WTC11 (cell line): ENCODE results near the gene MYLK4. TPM values are rescaled to one million over a fixed set of nuclear protein-coding genes. Genes with fewer than 3 reads are reported as not detected.

ENCODE experiments used
- ATAC-seq: fragments of 200-7000 bp; cut with Tn5 transposase; 2 replicates; pipeline ENCODE4 v1.10.0; 2021; ENCODE audit warnings: mild to moderate bottlenecking, moderate library complexity
- CTCF ChIA-PET: fragments of 300-600 bp; sonication (Branson Sonifier 250); formaldehyde crosslinking; loops from one replicate; lab custom pipeline; 2021; ENCODE audit warnings: antibody characterized with exemption; lab: Charles Lee
- POLR2A ChIA-PET: fragments of 350-600 bp; sonication (Branson Sonifier 250); formaldehyde crosslinking; loops from one replicate; lab custom pipeline; 2021; ENCODE audit warnings: antibody characterized with exemption; lab: Charles Lee
- DNase-seq: peaks from one replicate; pipeline ENCODE4 v3.0.0; 2021; ENCODE audit warnings: low spot score
- H3K27ac Mint-ChIP-seq: 2 replicates; pipeline ENCODE4 v1.8.0; 2021; ENCODE audit warnings: mixed read lengths
- H3K27me3 Mint-ChIP-seq: 2 replicates; pipeline ENCODE4 v1.8.0; 2021; ENCODE audit warnings: low read depth, mild to moderate bottlenecking, moderate library complexity, mixed read lengths
- H3K36me3 Mint-ChIP-seq: 2 replicates; pipeline ENCODE4 v1.8.0; 2021; ENCODE audit warnings: mixed read lengths
- H3K4me1 Mint-ChIP-seq: 2 replicates; pipeline ENCODE4 v1.8.0; 2022; ENCODE audit warnings: mixed read lengths
- H3K4me3 Mint-ChIP-seq: 2 replicates; pipeline ENCODE4 v1.8.0; 2021; ENCODE audit warnings: mild to moderate bottlenecking, moderate library complexity, mixed read lengths
- H3K9me3 Mint-ChIP-seq: 2 replicates; pipeline ENCODE4 v1.8.0; 2021; ENCODE audit warnings: mixed read lengths
- FOXP1 ChIP-seq: sonication (generic); formaldehyde crosslinking; IDR thresholded peaks from 2 replicates; pipeline ENCODE4 v1.8.0; 2022; ENCODE audit warnings: missing genetic modification reagents, mild to moderate bottlenecking, moderate library complexity, borderline replicate concordance
- MYBL2 ChIP-seq: sonication (generic); formaldehyde crosslinking; IDR thresholded peaks from 2 replicates; pipeline ENCODE4 v1.8.1; 2023; ENCODE audit warnings: mild to moderate bottlenecking, moderate library complexity, missing genetic modification reagents
- ZNF671 ChIP-seq: fragments of 250-450 bp; sonication (Bioruptor Pico); IDR thresholded peaks from 2 replicates; pipeline ENCODE4 v1.8.0; 2021; ENCODE audit warnings: mild to moderate bottlenecking
- total RNA-seq: library from RNA; stranded (reverse); gene quantifications from 3 replicates; pipeline ENCODE4 v1.2.3, GENCODE V29; 2021
- TF ChIP-seq, protein P1 (sequence below): sonication (generic); formaldehyde crosslinking; IDR thresholded peaks from 2 replicates; pipeline ENCODE4 v1.8.1; 2023; ENCODE audit warnings: mild to moderate bottlenecking, missing genetic modification reagents, moderate library complexity
- TF ChIP-seq, protein P2 (sequence below): sonication (generic); formaldehyde crosslinking; IDR thresholded peaks from 2 replicates; pipeline ENCODE4 v1.8.0; 2022; ENCODE audit warnings: mild to moderate bottlenecking, missing genetic modification reagents
- TF ChIP-seq, protein P3 (sequence below): sonication (generic); formaldehyde crosslinking; IDR thresholded peaks from 2 replicates; pipeline ENCODE4 v1.8.1; 2022; ENCODE audit warnings: missing genetic modification reagents, borderline replicate concordance
- TF ChIP-seq, protein P4 (sequence below): sonication (generic); formaldehyde crosslinking; IDR thresholded peaks from 2 replicates; pipeline ENCODE4 v1.8.1; 2022; ENCODE audit warnings: mild to moderate bottlenecking, missing genetic modification reagents, moderate library complexity, borderline replicate concordance
- TF ChIP-seq, protein P5 (sequence below): sonication (generic); formaldehyde crosslinking; IDR thresholded peaks from 2 replicates; pipeline ENCODE4 v1.8.1; 2023; ENCODE audit warnings: mild to moderate bottlenecking, missing genetic modification reagents, moderate library complexity
- TF ChIP-seq, protein P6 (sequence below): fragments of 250-450 bp; sonication (Bioruptor Pico); conservative IDR thresholded peaks from 2 replicates; pipeline ENCODE4 v1.9.0; 2021; ENCODE audit warnings: mild to moderate bottlenecking
- TF ChIP-seq, protein P7 (sequence below): fragments of 250-450 bp; sonication (Bioruptor Pico); IDR thresholded peaks from 2 replicates; pipeline ENCODE4 v1.9.0; 2021; ENCODE audit warnings: mild to moderate bottlenecking
- TF ChIP-seq, protein P8 (sequence below): fragments of 250-450 bp; sonication (Bioruptor Pico); IDR thresholded peaks from 2 replicates; pipeline ENCODE4 v1.8.0; 2021; ENCODE audit warnings: mild to moderate bottlenecking
- TF ChIP-seq, protein P9 (sequence below): sonication (generic); formaldehyde crosslinking; IDR thresholded peaks from 2 replicates; pipeline ENCODE4 v1.8.0; 2022; ENCODE audit warnings: missing genetic modification reagents

The MYLK4 gene
- total RNA-seq, 1 experiment from 2014 or later, result 0.13 TPM

DNA sequence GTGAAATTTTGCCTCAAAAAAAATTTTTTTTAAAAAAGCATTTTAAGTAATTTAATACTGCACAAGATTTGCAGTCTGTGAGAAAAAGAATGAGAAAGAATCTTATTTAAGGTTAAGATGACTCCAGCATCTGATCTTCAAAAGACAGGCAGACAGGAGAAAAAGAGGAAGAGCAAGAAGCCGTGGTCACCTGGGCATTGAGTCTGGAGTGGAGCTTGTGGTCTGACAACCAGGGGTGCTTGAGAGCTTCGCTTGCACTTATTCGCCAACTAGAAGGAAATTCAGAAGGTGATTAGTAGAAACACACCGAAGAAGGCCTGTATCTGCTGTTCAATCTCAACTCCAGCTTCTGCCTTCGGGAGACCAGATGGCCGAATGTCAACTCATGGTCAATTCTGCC is 75.9 kb downstream of the MYLK4 start (continued):
- TF ChIP-seq, protein P1, sequence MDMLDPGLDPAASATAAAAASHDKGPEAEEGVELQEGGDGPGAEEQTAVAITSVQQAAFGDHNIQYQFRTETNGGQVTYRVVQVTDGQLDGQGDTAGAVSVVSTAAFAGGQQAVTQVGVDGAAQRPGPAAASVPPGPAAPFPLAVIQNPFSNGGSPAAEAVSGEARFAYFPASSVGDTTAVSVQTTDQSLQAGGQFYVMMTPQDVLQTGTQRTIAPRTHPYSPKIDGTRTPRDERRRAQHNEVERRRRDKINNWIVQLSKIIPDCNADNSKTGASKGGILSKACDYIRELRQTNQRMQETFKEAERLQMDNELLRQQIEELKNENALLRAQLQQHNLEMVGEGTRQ (CRISPR knock-in tag), result no peak
- TF ChIP-seq, protein P2, sequence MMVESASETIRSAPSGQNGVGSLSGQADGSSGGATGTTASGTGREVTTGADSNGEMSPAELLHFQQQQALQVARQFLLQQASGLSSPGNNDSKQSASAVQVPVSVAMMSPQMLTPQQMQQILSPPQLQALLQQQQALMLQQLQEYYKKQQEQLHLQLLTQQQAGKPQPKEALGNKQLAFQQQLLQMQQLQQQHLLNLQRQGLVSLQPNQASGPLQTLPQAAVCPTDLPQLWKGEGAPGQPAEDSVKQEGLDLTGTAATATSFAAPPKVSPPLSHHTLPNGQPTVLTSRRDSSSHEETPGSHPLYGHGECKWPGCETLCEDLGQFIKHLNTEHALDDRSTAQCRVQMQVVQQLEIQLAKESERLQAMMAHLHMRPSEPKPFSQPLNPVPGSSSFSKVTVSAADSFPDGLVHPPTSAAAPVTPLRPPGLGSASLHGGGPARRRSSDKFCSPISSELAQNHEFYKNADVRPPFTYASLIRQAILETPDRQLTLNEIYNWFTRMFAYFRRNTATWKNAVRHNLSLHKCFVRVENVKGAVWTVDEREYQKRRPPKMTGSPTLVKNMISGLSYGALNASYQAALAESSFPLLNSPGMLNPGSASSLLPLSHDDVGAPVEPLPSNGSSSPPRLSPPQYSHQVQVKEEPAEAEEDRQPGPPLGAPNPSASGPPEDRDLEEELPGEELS, result no peak
- TF ChIP-seq, protein P3, sequence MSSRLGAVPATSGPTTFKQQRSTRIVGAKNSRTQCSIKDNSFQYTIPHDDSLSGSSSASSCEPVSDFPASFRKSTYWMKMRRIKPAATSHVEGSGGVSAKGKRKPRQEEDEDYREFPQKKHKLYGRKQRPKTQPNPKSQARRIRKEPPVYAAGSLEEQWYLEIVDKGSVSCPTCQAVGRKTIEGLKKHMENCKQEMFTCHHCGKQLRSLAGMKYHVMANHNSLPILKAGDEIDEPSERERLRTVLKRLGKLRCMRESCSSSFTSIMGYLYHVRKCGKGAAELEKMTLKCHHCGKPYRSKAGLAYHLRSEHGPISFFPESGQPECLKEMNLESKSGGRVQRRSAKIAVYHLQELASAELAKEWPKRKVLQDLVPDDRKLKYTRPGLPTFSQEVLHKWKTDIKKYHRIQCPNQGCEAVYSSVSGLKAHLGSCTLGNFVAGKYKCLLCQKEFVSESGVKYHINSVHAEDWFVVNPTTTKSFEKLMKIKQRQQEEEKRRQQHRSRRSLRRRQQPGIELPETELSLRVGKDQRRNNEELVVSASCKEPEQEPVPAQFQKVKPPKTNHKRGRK (CRISPR knock-in tag), result no peak
- TF ChIP-seq FOXP1 (CRISPR knock-in tag) (no peak), MYBL2 (CRISPR knock-in tag) (no peak)
- TF ChIP-seq, protein P4, sequence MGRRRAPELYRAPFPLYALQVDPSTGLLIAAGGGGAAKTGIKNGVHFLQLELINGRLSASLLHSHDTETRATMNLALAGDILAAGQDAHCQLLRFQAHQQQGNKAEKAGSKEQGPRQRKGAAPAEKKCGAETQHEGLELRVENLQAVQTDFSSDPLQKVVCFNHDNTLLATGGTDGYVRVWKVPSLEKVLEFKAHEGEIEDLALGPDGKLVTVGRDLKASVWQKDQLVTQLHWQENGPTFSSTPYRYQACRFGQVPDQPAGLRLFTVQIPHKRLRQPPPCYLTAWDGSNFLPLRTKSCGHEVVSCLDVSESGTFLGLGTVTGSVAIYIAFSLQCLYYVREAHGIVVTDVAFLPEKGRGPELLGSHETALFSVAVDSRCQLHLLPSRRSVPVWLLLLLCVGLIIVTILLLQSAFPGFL, result no peak
- TF ChIP-seq, protein P5, sequence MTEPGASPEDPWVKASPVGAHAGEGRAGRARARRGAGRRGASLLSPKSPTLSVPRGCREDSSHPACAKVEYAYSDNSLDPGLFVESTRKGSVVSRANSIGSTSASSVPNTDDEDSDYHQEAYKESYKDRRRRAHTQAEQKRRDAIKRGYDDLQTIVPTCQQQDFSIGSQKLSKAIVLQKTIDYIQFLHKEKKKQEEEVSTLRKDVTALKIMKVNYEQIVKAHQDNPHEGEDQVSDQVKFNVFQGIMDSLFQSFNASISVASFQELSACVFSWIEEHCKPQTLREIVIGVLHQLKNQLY (CRISPR knock-in tag), result no peak

DNA sequence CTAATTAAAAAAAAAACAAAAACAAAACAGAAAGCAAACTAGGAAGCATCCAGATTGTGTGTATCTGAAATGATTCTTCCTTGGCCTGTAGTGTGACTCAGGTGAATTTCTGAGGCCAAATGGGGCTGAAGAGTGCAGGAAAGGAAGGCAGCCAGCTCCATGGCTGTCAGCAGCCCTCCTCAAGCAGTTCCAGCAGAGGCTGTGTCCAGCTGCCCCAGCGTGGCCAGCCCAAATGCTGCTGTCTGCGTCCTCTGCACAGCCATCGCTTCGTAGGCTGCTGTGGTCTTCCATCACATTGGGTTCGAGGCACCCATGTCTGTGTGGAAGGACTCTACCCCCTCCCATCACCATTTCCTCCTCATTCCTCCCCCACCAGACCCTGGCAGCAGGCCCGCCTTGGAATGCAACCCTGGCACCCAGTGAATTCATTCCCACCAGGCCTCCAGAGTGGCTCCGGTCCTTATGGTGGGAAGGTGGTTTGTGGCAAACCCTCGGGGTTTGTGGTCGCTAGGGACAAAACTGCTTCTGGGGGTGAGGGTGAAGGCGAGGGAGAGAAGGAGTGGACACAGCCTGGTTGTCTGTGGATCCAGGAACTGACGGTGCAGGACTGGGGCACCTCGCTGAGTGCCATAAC is 81.5 kb downstream of the MYLK4 start:
- CTCF ChIA-PET, result interaction anchor here (0.9 kb wide), 1 partner anchor 35 kb away, joined by 4 read pairs; no protein-coding TSS in a partner anchor
- DNase-seq (no peak), ATAC-seq (no peak)
- POLR2A ChIA-PET, result no interaction called here
- TF ChIP-seq, protein P6, sequence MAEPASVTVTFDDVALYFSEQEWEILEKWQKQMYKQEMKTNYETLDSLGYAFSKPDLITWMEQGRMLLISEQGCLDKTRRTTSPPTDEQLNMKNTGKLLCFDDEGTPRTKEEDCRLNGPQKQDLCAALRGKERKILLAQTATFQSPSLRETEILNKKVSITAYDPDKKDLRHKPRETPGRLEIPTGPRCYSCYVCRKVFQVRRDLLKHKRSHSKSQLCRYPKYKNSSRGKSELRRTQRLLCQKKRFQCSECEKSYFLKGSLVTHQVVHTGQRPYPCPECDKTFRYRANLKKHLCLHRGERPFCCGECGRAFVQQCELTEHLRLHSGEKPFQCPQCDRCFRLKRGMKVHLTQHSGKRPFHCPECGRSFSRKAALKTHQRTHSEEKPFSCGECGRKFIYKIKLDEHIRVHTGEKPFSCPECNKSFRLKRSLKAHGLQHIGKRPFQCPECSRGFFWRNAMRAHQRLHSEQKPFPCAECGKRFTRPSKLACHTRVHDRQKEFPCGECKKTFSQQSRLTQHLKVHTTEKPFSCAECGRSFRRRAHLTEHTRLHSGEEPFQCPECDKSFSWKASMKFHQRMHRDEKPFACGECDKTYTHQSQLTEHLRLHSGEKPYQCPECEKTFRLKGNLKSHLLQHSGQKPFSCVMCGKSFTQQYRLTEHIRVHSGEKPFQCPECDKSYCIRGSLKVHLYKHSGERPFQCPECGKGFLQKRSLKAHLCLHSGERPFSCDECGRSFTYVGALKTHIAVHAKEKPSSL (CRISPR knock-in tag), result no peak
- TF ChIP-seq, protein P2, result no peak
- TF ChIP-seq, protein P7, sequence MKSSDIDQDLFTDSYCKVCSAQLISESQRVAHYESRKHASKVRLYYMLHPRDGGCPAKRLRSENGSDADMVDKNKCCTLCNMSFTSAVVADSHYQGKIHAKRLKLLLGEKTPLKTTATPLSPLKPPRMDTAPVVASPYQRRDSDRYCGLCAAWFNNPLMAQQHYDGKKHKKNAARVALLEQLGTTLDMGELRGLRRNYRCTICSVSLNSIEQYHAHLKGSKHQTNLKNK (CRISPR knock-in tag), result no peak
- TF ChIP-seq, protein P8, sequence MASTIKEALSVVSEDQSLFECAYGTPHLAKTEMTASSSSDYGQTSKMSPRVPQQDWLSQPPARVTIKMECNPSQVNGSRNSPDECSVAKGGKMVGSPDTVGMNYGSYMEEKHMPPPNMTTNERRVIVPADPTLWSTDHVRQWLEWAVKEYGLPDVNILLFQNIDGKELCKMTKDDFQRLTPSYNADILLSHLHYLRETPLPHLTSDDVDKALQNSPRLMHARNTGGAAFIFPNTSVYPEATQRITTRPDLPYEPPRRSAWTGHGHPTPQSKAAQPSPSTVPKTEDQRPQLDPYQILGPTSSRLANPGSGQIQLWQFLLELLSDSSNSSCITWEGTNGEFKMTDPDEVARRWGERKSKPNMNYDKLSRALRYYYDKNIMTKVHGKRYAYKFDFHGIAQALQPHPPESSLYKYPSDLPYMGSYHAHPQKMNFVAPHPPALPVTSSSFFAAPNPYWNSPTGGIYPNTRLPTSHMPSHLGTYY (CRISPR knock-in tag), result no peak
- TF ChIP-seq, protein P9, sequence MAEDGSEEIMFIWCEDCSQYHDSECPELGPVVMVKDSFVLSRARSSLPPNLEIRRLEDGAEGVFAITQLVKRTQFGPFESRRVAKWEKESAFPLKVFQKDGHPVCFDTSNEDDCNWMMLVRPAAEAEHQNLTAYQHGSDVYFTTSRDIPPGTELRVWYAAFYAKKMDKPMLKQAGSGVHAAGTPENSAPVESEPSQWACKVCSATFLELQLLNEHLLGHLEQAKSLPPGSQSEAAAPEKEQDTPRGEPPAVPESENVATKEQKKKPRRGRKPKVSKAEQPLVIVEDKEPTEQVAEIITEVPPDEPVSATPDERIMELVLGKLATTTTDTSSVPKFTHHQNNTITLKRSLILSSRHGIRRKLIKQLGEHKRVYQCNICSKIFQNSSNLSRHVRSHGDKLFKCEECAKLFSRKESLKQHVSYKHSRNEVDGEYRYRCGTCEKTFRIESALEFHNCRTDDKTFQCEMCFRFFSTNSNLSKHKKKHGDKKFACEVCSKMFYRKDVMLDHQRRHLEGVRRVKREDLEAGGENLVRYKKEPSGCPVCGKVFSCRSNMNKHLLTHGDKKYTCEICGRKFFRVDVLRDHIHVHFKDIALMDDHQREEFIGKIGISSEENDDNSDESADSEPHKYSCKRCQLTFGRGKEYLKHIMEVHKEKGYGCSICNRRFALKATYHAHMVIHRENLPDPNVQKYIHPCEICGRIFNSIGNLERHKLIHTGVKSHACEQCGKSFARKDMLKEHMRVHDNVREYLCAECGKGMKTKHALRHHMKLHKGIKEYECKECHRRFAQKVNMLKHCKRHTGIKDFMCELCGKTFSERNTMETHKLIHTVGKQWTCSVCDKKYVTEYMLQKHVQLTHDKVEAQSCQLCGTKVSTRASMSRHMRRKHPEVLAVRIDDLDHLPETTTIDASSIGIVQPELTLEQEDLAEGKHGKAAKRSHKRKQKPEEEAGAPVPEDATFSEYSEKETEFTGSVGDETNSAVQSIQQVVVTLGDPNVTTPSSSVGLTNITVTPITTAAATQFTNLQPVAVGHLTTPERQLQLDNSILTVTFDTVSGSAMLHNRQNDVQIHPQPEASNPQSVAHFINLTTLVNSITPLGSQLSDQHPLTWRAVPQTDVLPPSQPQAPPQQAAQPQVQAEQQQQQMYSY (CRISPR knock-in tag), result no peak
- no peak for TF ChIP-seq ZNF671 (CRISPR knock-in tag)
- no peaks in the 10 kb centered on the region for H3K27me3 Mint-ChIP-seq
- H3K4me1 Mint-ChIP-seq, result peaks cover 28% of the 10 kb centered on the region
- no peak overlapping the region for H3K27ac Mint-ChIP-seq
- no peak overlapping the region for H3K4me3 Mint-ChIP-seq
- no peaks in the 10 kb centered on the region for H3K9me3 Mint-ChIP-seq
- no peaks in the 10 kb centered on the region for H3K36me3 Mint-ChIP-seq
